Left forelimb (tissue), 1 donor: ENCODE measurements around the gene ANGPTL1.

Experiments
- DNase-seq: peaks from one replicate; pipeline ENCODE4 v3.0.0-alpha.2; 2018; ENCODE audit warnings: low spot score

Gene ANGPTL1, protein sequence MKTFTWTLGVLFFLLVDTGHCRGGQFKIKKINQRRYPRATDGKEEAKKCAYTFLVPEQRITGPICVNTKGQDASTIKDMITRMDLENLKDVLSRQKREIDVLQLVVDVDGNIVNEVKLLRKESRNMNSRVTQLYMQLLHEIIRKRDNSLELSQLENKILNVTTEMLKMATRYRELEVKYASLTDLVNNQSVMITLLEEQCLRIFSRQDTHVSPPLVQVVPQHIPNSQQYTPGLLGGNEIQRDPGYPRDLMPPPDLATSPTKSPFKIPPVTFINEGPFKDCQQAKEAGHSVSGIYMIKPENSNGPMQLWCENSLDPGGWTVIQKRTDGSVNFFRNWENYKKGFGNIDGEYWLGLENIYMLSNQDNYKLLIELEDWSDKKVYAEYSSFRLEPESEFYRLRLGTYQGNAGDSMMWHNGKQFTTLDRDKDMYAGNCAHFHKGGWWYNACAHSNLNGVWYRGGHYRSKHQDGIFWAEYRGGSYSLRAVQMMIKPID

DNA sequence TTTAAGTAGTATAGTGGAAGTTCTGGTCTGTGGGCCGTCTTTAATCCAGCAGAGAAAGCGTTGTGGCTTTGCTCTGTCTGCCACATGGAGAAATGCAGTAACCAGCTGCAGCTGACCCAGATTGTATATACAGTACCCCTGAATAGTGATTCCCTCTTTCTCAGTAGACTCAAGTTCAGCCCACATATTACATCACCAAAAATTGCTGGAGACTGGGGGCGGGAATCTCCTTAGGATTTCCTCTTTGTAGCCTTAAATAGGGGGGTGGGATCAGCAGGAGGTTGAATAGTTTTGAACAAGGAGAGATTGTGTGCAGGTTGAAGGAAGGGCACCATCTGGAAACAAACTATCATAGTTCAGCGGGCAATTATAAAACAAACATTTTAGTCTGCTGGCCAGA is at the start of gene ANGPTL1:
ANGPTL1 (minus strand) TSS at position 134 of the 400 bp plus-strand sequence. CDS start 5,301 bp downstream, outside the sequence.
- DNase-seq = no peak

DNA sequence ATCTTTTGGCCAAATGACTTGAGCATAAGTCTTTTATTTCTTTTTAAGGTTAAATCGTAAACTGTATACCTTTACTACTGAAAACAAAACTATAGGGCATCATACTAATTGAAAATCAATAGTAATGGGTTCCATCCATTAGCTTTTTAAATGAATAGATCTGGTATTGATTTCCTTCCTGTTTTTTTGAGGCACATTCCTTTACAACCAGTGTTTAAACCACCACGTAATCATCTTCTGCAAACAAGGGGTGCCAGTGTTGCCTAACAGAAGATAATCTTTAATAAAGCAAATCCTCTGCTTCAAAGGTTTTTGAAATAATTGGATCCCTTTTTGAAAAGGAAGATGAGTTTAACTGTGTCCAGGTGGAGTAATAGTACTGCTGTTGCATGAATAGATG is 48.7 kb upstream of the ANGPTL1 start:
- DNase-seq = no peak

DNA sequence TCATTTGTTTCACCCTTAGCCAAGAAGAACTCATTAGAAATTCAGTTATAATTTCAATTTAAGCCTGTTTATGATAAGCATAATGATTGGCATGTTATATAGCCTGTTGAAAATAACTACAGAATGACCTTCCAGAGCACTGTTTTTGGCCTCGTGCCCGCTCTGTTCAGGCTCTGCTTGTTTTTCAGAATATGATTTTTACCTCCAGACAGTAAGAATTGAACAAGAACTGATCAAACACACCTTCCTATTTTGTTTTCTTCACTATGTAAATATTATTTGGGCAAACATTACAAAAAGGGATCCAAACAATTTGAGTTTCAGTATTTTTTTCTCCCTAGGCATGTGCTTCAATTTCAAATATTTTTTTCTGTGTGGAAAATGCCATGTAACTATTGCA is 48.1 kb upstream of the ANGPTL1 start:
- no peak for DNase-seq

DNA sequence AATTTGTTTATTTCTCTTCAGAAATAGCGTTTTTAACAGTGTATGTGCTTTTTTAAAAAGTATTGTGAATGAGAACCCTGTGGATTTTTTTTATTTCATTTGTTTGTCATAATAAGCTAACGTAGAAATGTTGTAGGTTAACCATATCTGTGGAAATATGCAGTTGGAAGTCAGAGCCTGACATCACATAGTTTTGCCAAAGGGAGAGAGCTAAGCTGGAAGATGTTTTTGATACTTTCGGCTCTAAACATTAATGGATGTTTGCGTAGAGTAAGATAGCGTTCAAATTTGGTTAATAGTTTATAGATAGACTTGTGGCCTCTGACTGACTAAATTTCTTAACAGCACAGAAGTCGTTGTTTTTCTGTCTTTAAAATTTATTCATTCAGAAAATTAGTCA is 47.4 kb upstream of the ANGPTL1 start:
- DNase-seq = no peak

DNA sequence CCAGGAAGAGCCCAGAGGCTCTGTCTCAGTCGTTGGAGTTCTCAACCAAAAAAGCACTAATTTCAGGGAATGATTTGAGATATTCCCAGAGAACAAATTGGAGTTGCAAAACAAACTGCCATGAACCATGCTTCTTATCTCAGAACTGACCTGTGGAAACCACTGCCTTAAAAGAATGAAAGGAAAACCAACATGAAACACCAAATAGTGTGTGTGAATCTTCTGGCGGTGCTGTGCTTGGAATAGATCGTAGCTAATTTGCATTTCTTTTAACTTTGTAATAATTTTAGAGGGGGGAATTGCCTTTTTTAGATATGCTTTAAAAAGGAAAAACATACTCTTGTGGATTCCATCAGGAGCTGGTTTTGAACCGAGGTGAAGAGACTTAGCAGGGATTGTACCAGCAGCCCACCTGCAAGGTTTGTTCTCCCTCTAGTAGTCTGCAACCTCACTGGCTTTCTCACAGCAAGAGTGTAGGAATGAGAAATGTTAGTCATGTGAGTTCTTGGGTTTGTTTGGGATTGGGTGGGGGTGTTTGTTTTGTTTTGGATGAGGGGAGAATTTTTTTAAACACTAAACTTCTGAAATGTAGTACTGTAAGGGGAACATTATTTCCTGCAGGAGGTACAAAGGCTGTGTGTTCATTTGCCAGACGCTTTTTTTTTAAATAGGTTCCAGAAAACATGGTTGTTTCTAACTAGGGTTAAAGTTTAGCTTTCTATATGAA is 45.7 kb upstream of the ANGPTL1 start:
- no peak for DNase-seq

DNA sequence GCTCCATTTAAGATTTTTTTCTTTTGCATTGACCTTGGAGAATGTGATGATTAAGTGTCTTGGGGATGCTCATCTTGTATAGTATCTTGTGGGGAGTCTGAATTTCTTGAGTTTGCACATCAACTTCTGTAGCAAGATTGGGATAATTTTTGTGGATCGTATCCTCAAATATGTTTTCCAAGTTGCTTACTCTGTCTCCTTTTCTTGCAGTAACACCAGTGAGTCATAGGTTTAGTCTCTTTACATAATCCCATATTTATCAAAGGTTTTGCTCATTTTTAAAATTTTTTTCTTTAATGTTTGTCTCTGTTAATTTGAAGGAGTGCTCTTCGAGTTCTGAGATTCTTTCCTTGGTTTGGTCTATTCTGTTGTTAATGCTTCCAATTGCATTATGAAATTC is 41.7 kb upstream of the ANGPTL1 start:
- DNase-seq = no peak

DNA sequence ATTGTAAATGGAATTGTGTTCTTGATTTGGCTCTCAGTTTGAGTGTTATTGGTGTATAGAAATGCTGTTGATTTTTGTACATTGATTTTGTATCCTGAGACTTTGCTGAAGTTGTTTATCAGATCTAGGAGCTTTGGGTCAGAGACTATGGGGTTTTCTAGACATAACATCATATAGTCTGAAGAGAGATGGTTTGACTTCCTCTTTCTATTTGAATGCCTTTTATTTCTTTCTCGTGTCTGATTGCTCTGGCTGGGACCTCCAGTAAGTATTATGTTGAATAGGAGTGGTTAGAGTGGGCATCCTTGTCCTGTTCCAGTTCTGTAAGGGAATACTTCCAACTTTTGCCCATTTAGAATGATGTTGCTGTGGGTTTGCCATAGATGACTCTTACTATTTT is 39.1 kb upstream of the ANGPTL1 start:
- no peak for DNase-seq

DNA sequence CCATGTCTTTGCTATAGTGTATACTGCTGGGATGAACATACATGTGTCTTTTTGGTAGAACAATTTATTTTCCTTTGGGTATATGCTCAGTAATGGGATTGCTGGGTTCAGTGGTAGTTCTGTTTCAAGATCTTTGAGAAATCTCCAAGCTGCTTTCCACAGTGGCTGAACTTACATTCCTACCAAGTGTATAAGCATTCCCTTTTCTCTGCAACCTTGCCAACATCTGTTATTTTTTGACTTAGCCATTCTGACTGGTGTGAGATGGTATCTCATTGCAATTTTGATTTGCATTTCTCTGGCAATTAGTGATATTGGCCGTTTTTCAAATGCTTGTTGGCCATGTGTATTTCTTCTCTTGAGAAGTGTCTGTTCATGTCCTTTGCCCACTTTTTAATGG is 37.5 kb upstream of the ANGPTL1 start:
- no peak for DNase-seq

DNA sequence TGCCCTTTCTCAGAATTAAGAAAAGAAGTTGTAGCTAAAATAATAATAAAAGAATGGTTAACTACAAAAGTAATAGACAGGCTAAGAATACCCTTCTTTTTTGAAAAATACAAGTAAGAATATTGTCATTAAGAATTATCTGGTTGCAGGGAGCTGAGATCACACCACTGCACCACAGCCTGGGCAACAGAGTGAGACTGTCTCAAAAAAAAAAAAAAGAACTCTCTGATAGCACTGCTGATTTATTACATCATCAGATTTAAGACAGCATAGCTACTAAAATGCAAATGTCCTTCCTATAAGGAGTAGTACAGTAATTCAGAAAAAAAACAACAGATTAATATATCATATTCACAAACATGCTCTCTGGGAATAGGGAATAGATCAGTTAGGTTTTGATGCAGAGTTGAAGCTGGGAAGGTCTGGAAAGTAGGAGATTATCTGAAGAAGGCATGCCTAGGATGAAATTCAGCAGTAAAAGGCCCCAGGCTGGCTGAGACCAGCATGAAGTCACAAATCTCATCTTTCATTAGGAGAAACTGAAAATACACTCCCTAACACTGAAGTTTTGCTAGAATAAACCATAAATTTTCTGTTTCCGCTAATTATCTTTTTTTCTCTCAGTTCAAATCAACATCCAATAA is 30.7 kb upstream of the ANGPTL1 start:
- DNase-seq = no peak

DNA sequence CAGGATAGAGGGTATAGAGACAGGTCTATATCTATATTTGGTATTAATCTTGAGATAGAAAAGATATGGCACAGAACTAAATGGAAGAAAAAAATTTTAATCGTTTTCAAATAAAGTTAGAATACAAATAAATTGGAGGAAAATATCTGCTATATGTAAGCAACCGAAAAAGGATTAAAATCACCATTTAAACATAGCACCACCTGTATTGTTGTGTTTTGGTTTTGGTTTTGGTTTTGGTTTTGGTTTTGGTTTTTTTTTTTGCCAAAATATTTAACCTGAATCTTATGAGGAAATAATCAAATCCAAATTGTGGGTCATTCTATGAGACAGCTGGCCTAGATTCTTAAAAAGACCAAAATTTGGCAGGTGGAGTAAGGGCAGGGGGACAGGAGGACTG is 28.5 kb upstream of the ANGPTL1 start:
- no peak for DNase-seq

DNA sequence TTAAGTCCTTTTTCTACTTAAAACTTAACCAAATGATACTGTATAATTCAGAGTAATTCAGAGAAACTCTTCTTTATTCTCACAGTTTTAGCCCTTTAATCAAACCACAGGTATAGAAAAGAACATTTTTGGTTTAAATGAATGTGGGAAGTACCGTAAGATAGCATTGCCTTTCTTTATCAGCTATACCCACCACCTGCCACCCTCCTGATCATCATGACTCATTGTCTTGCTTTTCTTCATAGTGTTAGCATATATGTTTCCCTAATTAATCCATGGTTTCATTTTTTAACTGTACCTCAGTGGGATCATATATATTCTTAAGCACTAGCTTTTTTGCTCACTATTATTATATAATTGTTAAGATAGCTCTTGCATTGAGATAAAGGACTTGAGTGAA is 27.5 kb upstream of the ANGPTL1 start:
- DNase-seq = no peak

DNA sequence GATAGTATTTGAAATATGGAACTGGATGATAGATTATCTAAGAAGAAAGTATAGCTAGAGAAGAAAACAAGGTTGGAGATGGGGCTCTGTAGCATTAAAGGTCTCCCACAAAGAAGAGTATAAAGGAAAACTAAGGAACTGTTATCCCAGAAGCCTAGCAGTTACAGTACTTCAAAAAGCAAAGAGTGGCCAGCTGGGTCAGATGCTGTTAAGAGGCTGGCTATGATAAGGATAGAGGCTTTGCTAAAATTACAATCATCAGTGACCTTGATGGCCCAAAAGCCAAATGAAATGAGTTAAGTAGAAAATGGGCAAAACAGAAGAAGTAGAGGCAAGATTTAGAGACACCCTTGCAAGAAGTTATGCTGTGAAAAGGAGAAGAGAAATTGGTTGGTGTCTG is 25.1 kb upstream of the ANGPTL1 start:
- no peak for DNase-seq

DNA sequence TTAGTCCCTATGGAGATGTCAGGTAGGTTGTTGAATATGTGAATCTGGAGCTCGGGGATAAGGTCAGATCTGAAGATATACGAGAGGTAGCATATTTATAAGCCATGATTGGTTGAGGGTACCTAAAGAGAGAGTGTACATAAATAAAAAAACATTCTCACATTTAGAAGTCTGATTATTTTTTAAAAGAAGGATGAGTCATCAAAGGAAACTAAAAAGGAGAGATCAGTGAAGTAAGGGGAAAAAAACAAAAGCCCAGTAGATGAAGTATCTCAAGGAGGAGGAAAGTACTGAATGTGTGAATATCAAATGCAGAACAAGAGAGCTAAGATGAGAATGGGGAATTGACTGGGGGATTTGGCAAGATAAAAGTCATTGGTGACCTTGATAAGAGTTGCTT is 15.7 kb upstream of the ANGPTL1 start:
- no peak for DNase-seq

DNA sequence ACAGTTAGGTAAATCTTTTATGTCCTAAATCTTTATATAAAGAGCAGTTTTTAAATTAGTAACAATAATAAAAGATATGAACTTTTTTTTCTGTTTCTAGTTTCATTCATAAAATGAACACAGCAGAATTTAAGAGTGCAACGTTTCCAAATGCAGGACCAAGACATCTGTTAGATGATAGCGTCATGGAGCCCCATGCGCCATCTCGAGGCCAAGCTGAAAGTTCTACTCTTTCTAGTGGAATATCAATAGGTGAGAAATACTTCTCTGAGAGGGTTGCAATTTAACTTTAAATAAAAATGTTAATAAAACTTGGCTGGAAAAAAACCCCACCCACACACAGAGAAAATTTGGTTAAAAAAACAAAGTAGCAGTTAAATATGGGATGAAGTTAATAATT is 15.0 kb upstream of the ANGPTL1 start:
- DNase-seq = no peak

DNA sequence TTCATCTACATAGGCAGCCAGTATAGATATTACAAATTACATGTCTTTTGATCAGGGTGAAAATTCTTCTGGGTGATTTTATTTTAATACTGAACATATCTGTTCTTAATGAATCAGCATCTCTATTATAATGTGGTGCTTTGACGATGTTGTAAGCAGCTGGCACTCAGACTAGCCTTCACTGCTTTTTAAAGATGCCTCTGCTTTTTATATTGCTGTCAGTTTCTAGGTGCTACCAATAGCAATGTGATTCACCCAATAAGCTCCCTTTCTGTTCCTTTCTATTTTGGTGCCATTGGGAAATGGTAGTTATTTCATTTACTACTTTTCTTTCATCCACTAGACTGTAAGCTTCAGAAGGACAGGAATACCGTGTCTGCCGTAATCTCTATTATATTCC is 11.1 kb upstream of the ANGPTL1 start:
- DNase-seq = no peak

DNA sequence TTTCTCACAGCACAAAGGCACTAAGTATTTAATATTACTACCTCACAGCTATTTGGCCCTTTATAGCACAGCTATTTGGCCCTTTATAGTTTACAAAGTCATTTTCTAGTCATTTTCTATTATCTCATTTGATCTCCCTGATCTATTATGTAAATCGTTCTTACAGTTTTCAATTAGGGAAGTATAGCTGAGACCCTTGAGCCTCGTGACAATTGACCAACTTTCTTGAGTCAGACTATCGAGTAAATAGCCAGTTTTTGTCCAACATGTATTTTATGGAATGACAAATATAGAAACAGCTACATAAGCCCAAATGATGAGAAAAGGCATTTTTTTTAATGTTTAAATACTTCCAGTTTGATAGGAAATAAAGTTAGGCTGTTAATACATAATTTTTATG is 7.0 kb upstream of the ANGPTL1 start:
- no peak for DNase-seq

DNA sequence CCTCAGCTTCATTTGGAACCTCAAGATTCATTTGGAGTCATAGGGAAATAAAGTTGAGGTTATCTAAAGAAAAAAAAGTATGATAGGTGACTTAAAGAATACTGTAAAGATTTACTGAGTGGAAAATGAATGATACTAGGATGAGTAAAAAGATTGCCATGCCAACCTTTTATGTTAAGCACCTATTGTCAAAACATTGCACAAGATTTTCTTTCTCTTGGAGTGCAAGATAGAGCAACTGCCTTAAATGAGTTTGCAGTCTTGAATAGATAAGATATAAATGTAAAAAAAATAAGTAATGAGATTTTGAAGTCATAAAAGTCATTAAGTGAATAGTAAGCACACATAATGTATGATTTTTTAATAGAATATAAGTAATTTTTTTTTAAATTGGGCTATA is 5.1 kb upstream of the ANGPTL1 start:
- DNase-seq = no peak

DNA sequence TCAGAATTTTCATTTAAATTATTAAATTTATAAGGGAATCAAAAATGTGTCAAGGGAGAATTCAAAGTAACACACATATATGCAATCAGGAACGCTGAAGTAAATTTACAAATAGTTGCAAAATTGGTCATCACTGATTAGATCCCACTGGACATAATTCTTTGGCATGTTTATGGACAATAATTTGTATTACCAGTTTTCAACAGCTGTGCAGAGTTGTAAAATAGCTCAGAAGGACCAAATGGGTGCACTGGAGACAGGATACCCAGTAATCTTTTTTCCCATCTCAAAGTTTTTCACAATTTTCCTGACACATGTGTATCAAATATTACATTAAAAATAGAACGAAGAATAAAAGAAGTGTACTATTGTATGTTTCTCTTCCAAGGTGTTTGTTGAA is 4.1 kb upstream of the ANGPTL1 start:
- no peak for DNase-seq

DNA sequence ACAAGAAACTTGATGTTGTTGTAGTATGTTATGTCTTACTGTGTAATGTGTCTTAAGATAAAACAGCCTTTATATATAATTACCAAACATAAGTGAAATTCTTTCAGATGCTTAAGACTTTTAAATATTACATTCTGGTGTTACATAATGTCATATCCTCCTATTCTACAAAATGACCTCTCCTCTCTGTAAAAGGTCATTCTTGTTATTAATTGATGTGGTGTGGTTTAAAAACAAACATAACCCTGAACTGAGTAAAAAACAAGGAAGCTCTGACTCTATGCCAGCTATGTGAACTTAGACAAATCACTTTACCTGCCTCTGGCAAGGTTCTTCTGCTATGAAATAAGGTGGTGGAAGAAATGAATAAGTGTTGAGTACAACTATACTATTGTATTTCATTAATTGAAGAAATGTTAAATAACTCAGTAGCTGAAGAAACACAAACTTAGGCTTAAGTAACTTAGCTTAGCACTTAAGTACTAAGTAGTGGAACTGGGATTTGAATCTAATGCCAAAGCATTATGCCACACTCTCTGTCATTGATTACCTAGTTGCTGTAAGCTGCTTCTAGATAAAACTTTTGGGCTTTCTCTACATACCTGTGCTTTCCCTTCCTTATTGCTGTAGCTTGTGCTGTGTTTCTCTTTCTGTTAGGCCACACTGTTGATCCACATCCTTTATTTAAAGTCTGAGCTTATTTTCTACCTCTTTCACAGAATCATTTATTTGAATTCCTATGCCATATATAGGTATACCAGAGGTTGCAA is 859 bp upstream of the ANGPTL1 start:
- no peak for DNase-seq

DNA sequence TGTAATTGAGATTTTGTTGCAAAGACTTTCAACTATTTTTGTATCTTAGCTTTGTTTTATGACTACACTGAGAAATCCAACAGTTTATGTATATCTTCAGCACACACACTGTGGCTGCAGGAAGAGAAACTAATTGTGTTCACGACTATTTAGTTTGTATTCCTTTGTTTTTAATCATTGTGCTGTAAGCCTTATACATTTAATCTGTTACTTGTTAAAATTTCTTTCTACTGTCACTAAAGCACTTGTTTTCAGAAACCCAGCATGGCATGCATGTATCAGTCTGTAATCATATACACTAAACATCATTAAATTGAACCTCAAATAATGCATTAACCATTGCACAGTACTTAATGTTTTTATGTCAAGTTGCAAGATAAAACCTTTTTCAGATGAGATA is 656 bp downstream of the ANGPTL1 start:
- no peak for DNase-seq

DNA sequence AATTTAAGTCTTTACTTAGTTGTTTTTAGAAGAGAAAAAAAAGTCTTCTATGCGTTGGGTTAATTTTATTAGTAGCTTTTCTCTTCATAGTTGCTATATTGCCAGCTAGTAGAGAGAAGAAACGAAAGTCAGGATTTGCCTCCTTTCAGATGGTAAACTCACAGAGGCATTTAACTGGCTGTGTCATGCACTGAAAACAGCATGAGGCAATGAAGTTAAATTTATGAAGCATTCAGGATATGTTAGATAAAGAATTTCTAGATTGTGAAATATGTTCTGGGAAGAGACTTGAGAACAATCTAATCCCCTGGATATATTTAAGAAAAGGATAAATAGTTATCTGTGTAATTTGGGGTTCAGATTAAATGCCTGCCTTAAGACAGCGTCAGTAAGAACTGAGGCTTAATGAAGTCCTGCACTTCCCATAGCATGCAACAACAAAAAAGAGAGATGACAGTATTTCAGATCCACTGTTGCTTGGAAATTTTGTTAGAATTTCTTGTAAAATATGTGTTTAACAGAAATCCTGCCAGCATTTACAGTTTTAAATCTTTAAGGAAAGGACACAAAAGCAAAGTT is 1.7 kb downstream of the ANGPTL1 start:
- DNase-seq = no peak

DNA sequence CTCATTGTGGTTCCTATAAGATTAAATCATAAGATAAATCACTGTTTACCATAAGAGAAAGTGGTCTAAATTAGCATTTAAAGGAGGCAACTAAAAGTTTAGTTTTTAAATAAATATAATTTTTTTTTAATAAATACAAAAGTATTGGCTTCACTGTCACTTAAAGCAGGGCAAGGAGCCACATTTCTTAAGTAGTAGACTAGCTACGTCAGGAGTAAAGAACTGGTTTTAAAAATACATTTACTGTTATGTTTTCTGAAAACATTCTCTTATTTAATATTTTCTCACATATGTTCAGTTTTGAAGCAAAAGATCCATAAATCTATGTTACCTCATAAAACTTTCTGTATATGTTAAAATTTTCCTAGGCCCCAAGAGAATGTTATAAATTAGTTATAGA is 2.2 kb downstream of the ANGPTL1 start:
- DNase-seq = no peak
